Astrocyte of the spinal cord (primary cell): ENCODE measurements around the gene TOP1.
"Not testable (repeated sequence)": the region's sequence is repeated elsewhere in the genome, so short reads cannot be mapped to it uniquely, and the experiment has no call there.

Source experiments
- DNase-seq: peaks from one replicate; pipeline ENCODE4 v3.0.0; 2011; ENCODE audit warnings: low read depth, low spot score
- H3K4me3 ChIP-seq: 2 replicates; pipeline ENCODE4 v1.5.1; 2011; ENCODE audit warnings: low read depth, mild to moderate bottlenecking, low read length, moderate library complexity
- in situ Hi-C: cut with HindIII; loops from 2 replicates; pipeline ENCODE4 v1.10.0; 2017; ENCODE audit warnings: low sequenced_read_pairs
- TF ChIP-seq, protein P1 (sequence below): IDR thresholded peaks from 2 replicates; pipeline ENCODE4 v1.5.1; 2012; ENCODE audit warnings: low read depth, mild to moderate bottlenecking, low read length, inconsistent platforms

Gene TOP1

DNA sequence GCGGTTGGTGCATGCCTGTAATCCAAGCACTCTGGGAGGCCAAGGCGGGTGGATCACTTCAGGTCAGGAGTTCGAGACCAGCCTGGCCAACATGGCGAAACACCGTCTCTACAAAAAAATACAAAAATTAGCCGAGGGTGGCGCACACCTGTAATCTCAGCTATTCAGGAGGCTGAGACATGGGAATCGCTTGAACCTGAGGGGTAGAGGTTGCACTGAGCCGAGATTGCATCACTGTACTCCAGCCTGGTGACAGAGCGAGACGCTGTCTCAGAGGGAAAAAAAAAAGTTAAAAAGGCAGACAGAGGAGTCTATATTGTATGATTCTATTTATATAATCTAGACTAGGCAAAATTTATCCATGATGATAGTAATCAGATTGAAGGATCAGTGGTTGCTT, 81.4 kb downstream of the TOP1 start:
- H3K4me3 ChIP-seq = no peak overlapping the region
- DNase-seq = no peak
- in situ Hi-C loops = no loop called here
- TF ChIP-seq, protein P1, sequence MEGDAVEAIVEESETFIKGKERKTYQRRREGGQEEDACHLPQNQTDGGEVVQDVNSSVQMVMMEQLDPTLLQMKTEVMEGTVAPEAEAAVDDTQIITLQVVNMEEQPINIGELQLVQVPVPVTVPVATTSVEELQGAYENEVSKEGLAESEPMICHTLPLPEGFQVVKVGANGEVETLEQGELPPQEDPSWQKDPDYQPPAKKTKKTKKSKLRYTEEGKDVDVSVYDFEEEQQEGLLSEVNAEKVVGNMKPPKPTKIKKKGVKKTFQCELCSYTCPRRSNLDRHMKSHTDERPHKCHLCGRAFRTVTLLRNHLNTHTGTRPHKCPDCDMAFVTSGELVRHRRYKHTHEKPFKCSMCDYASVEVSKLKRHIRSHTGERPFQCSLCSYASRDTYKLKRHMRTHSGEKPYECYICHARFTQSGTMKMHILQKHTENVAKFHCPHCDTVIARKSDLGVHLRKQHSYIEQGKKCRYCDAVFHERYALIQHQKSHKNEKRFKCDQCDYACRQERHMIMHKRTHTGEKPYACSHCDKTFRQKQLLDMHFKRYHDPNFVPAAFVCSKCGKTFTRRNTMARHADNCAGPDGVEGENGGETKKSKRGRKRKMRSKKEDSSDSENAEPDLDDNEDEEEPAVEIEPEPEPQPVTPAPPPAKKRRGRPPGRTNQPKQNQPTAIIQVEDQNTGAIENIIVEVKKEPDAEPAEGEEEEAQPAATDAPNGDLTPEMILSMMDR = no peak

DNA sequence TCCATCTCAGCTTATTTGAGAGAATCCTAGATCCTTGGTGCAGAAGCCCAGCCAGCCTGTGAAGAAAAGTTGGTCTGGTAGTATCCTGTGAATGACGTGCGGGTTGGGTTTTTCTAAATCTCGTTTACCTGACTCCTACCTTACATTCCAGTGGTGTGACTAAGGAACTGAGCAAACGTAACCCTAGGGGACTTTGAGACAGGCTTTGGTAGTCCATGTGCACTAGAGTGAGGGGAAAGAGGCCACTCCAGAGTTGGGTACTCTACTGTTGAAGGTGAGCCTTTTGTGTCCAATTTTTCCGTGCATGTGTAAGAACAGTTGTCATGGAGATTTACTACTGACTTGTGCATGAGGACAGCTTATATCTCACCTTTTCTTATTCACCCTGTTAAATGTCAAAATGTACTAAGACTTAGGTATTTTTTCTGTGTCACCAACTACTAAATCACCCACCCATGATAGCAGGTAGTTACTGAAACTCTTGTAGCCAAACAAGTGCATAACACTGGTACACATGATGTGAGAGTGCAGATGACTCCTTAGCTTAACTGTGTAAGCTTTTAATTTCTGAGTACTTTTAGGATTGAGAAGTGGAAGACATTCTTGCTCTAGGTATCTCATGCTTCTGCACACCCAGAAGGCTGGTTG, 82.4 kb downstream of the TOP1 start:
- no peak for DNase-seq
- no peak overlapping the region for H3K4me3 ChIP-seq
- in situ Hi-C loops = no loop called here
- TF ChIP-seq, protein P1 = no peak

DNA sequence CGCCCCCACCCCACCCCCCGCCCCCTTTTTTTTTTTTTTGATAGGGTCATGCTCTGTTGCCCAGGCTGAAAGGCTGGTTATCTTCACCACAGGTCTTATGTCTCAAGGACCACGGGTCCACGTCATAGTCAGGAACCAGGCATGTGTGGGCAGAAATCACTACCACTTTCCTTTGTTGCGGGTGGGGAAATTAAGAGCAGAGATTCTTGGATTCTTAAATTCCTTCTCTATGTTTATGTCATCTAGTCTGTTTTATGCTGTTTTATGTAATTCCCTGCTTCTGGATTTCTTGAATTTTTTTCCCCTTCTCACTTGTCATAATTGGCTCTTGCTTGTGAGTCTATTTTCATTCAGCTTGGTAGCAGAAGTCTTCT, 82.9 kb downstream of the TOP1 start:
- H3K4me3 ChIP-seq = no peak overlapping the region
- TF ChIP-seq, protein P1 = no peak
- in situ Hi-C loops = no loop called here
- no peak for DNase-seq

DNA sequence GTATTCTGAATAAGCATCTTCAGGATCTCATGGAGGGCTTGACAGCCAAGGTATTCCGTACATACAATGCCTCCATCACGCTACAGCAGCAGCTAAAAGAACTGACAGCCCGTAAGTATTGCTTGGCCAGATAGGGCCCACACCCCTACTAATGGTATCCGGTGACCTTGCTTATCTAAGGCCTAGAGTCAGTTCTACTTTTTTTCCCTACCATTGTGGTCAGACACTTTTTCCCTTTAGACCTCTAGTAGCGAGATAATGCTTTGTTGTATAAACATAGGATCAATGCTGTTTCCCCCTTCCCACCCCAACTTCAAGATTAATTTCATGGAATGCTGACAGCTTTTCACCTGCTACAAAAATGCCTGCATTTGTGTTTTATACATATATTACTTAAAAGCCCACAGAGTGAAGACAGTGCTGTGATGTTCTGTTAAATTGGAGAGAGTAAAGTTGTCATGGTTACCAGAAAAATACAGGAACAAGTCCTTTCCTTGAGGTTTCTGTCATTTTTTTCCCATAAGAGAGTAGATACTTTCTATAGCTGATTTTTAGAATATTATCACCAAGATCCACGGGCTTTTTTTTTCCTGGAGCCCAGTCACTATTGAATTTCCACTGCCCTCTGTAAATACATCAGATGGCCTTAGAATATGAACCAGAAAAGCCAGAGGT, 87.8 kb downstream of the TOP1 start:
- no peak for DNase-seq
- no peak overlapping the region for H3K4me3 ChIP-seq
- TF ChIP-seq, protein P1 = no peak
- in situ Hi-C loops = no loop called here

DNA sequence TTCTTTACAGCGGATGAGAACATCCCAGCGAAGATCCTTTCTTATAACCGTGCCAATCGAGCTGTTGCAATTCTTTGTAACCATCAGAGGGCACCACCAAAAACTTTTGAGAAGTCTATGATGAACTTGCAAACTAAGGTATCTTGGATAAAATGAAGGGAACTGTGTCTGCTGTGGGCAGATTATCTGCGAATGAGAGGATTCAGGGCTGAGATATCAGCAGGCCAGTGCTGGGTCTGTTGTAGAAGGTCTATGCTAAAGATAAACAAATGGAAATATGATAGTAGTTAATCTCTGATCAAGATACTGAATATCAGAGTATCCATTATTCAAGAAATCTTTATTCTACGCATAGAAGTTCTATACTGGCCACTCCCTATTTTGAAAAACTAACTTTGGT, 89.5 kb downstream of the TOP1 start:
- in situ Hi-C loops = not testable (repeated sequence)
- TF ChIP-seq, protein P1 = peak; percentile 11

DNA sequence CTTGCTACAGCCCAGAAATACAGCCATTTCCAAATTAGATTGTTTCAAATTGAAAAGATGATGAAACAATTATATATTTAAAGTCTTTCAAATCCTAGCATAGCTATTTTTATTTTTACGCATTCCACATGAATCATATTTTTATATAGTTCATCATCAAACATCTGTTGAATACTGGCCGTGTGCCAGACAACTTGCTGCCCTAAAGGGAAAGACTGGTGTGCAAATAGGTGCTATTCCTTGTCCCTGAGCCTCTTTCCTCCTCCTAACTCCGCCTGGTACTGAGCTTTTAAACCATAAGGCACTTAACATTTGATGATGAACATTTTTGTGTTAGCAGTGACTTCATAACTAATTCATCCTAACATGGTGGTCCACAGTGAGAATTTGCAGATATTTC, 90.0 kb downstream of the TOP1 start:
- no peak for DNase-seq
- TF ChIP-seq, protein P1 = no peak
- in situ Hi-C loops = no loop called here
- H3K4me3 ChIP-seq = no peak overlapping the region

More for the DNA sequence above, 89.5 kb downstream of the TOP1 start:
- not testable (repeated sequence) for DNase-seq, H3K4me3 ChIP-seq
